Measurements from ENCODE around the gene AP4E1. TPM values are rescaled to one million over a fixed set of nuclear protein-coding genes. Genes with fewer than 3 reads are reported as not detected.
"Not testable (repeated sequence)": the region's sequence is repeated elsewhere in the genome, so short reads cannot be mapped to it uniquely, and the experiment has no call there.

The AP4E1 gene
- total and polyA plus RNA-seq, 2 of the 4 experiments (the other 2 are of a cell fraction) = 3.1 to 6.8 TPM

DNA sequence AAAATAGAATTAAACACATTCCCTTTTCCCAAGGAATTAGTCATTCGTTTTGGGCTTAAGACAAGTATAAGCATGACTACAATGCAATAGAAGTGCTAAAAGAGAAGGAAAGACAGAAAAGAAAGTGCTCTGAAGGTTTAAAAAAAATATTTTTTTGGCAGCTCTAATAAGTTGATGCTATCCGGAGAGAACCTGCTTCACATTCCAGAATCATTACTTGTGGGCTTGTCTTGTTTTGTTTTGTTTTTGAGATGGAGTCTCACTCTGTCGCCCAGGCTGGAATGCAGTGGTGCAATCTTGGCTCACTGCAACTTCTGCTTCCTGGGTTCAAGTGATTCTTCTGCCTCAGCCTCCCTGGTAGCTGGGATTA, 1.9 kb downstream of the AP4E1 start:
- peak overlapping the region; percentile 38; the same call in 1 of the 2 replicates for H3K4ac ChIP-seq (ENCODE audit: low read depth, low read length)
- H2AFZ ChIP-seq (replicated peaks; ENCODE audit: low read length, poor library complexity); CTCF ChIA-PET; intact Hi-C loops (cut with micrococcal nuclease); H3K4me3 ChIP-seq (ENCODE audit: insufficient read depth, low read depth, low read length); H2AK9ac ChIP-seq (replicated peaks; ENCODE audit: low read depth, low read length, poor library complexity); H3K9me1 ChIP-seq (ENCODE audit: insufficient read depth, low read length); H3K9me3 ChIP-seq (ENCODE audit: control insufficient read depth, insufficient read depth, low read length); dilution Hi-C loops (cut with HindIII; ENCODE audit: low sequenced_read_pairs, unreplicated experiment); H2BK15ac ChIP-seq (ENCODE audit: low read depth, low read length); H3K56ac ChIP-seq (ENCODE audit: extremely low read depth, insufficient read depth, low read length); H4K5ac ChIP-seq (ENCODE audit: low read depth, low read length); H3K27ac ChIP-seq (ENCODE audit: insufficient read depth, low read length); H3K4me1 ChIP-seq (ENCODE audit: control insufficient read depth, insufficient read depth, low read length); H3K14ac ChIP-seq (replicated peaks; ENCODE audit: low read depth, low read length); H3K27me3 ChIP-seq (ENCODE audit: control insufficient read depth, insufficient read depth, low read length); H3K23ac ChIP-seq (ENCODE audit: low read depth, low read length); in situ Hi-C loops (cut with MboI; ENCODE audit: low sequenced_read_pairs); H3K36me3 ChIP-seq (ENCODE audit: control insufficient read depth, insufficient read depth, low read length); H2AK5ac ChIP-seq (ENCODE audit: low read depth, low read length); H4K20me1 ChIP-seq (ENCODE audit: insufficient read depth, low read length); POLR2A ChIA-PET (ENCODE audit: unreplicated experiment); H4K91ac ChIP-seq (ENCODE audit: insufficient read depth, low read depth, low read length); H3K9ac ChIP-seq (ENCODE audit: low read depth, low read length); H2BK20ac ChIP-seq (ENCODE audit: low read depth, low read length): not testable (repeated sequence)
- ATAC-seq (ENCODE audit: low read depth) (peak; percentile 41), DNase-seq (peak; percentile 88)
- 0 out of 2 replicates have a peak overlapping the region, but pooled peaks have one; percentile 5 for H3K18ac ChIP-seq (ENCODE audit: low read depth, low read length)
- peak overlapping the region; percentile 82 for H2BK5ac ChIP-seq (ENCODE audit: low read depth, low read length, poor library complexity, severe bottlenecking)
- TF ChIP-seq BHLHE40 (IDR thresholded peaks at IDR 0.05; ENCODE audit: low read depth, low read length) (peak; percentile 70), CEBPB (IDR thresholded peaks at IDR 0.05; ENCODE audit: low read depth, low read length) (peak; percentile 83), MXI1 (IDR thresholded peaks at IDR 0.05; ENCODE audit: borderline replicate concordance, low read depth, low read length) (0 out of 2 replicates have a peak, but pooled peaks have one; percentile 37)
- H4K8ac ChIP-seq (ENCODE audit: low read depth in 2 of 2, low read length in 2 of 2) = 0 out of 4 replicates have a peak overlapping the region, but pooled peaks of 1 of the 2 experiments have one; percentile 48
- BruUV-seq (replicated peaks) = TSS peak; percentile 40
- peaks cover 16 to 43% of the 10 kb centered on the region in 2 experiments for H3K79me1 ChIP-seq (ENCODE audit: low read depth in 1 of 2, low read length in 2 of 2)
- H3K4me2 ChIP-seq (ENCODE audit: low read depth, low read length) = peak overlapping the region; percentile 64
- no CpG with 5 or more reads among the region's 3 CpGs for WGBS, 2 experiments (ENCODE audit: extremely low coverage in 2 of 2, insufficient read length in 1 of 2)
- H2BK120ac ChIP-seq (ENCODE audit: low read depth, low read length) = peak overlapping the region; percentile 44; the same call in 1 of the 2 replicates

Measured in IMR-90 (cell line).